Caki2 (cell line): Measurements from ENCODE around the gene VGLL1. TPM values are rescaled to one million over a fixed set of nuclear protein-coding genes. Genes with fewer than 3 reads are reported as not detected.
A peak's percentile ranks its signal among the peaks of the same experiment; 100 is the strongest.

ENCODE experiments used
- DNase-seq: peaks from one replicate; pipeline ENCODE4 v3.0.0-alpha.2; 2015; ENCODE audit warnings: low read depth
- in situ Hi-C: cut with HindIII; loops from 2 replicates; pipeline ENCODE4 v1.10.0; 2016; ENCODE audit warnings: low sequenced_read_pairs, low pct_unique_long_range_greater_than_20kb, mixed read lengths
- total RNA-seq: library from RNA; depleted of rRNA; stranded (reverse); fragments of >200 nt; shearing (Covaris generic); gene quantifications from 2 replicates; pipeline ENCODE4 v1.2.3, GENCODE V29; 2014; ENCODE audit warnings: low replicate concordance; rRNA removed

VGLL1 gene
- not detected in 2 replicates for total RNA-seq

GRCh38 chrX:136531951-136532350, at the start of gene VGLL1:
VGLL1 (plus strand) TSS chrX:136532215; CDS start chrX:136536021, 3,806 bp downstream.
- DNase-seq: no peak
- in situ Hi-C loops: no loop called here

GRCh38 chrX:136487647-136488046, 44.4 kb upstream of the VGLL1 start, which contains the start of gene BRS3:
BRS3 (plus strand) TSS chrX:136487947; CDS start chrX:136488115, 168 bp downstream.
- no peak for DNase-seq
- in situ Hi-C loops: no loop called here

GRCh38 chrX:136488706-136489105, 43.3 kb upstream of the VGLL1 start:
- DNase-seq: no peak
- in situ Hi-C loops: no loop called here

- DNase-seq: no peak
- in situ Hi-C loops: no loop called here
These were observed 40.2 kb upstream of the VGLL1 start for GRCh38 chrX:136491832-136492231.

- in situ Hi-C loops: no loop called here
- DNase-seq: no peak
These were observed 39.0 kb upstream of the VGLL1 start for GRCh38 chrX:136493011-136493410.

GRCh38 chrX:136495043-136495442, 37.0 kb upstream of the VGLL1 start:
- in situ Hi-C loops: no loop called here
- no peak for DNase-seq

GRCh38 chrX:136496186-136496763, 35.7 kb upstream of the VGLL1 start:
- in situ Hi-C loops: no loop called here
- no peak for DNase-seq

GRCh38 chrX:136496764-136497555, 35.1 kb upstream of the VGLL1 start:
- in situ Hi-C loops: no loop called here
- peak; percentile 83 for DNase-seq

GRCh38 chrX:136497556-136498052, 34.4 kb upstream of the VGLL1 start, which contains the start of gene HTATSF1:
HTATSF1 (plus strand) TSS chrX:136497592; CDS start chrX:136497685, 93 bp downstream.
- no peak for DNase-seq
- in situ Hi-C loops: no loop called here

- in situ Hi-C loops: no loop called here
- DNase-seq: no peak
These were observed 12.9 kb upstream of the VGLL1 start for GRCh38 chrX:136519069-136519468.

GRCh38 chrX:136523770-136524169, 8.2 kb upstream of the VGLL1 start:
- no peak for DNase-seq
- in situ Hi-C loops: no loop called here

GRCh38 chrX:136525738-136526606, 6.0 kb upstream of the VGLL1 start:
- in situ Hi-C loops: no loop called here
- peak; percentile 43 for DNase-seq

GRCh38 chrX:136528645-136529315, 3.2 kb upstream of the VGLL1 start:
- in situ Hi-C loops: no loop called here
- DNase-seq: peak; percentile 62

GRCh38 chrX:136529795-136530194, 2.2 kb upstream of the VGLL1 start:
- in situ Hi-C loops: no loop called here
- DNase-seq: no peak

GRCh38 chrX:136534131-136534530, 2.1 kb downstream of the VGLL1 start:
- in situ Hi-C loops: no loop called here

GRCh38 chrX:136538811-136539210, 6.8 kb downstream of the VGLL1 start:
- in situ Hi-C loops: no loop called here
- DNase-seq: no peak

More at GRCh38 chrX:136534131-136534530, 2.1 kb downstream of the VGLL1 start:
- DNase-seq: no peak

GRCh38 chrX:136540226-136540625, 8.2 kb downstream of the VGLL1 start:
- in situ Hi-C loops: no loop called here
- DNase-seq: no peak

- in situ Hi-C loops: no loop called here
- DNase-seq: no peak
These were observed 9.3 kb downstream of the VGLL1 start for GRCh38 chrX:136541294-136541693.
